HEK293 (cell line): ENCODE data around the gene MTMR4.
A peak's percentile ranks its signal among the peaks of the same experiment; 100 is the strongest.

ENCODE experiments used
- CTCF ChIA-PET: fragments of 350-600 bp; formaldehyde crosslinking; extraction: SDS; loops from one replicate; lab custom pipeline; 2021; ENCODE audit warnings: antibody characterized with exemption; lab: Yijun Ruan, JAX
- POLR2A ChIA-PET: fragments of 300-600 bp; formaldehyde crosslinking; extraction: SDS; loops from one replicate; lab custom pipeline; 2020; ENCODE audit warnings: antibody characterized with exemption, inconsistent platforms; lab: Yijun Ruan, JAX
- H3K27ac ChIP-seq: fragments of 200-500 bp; sonication (Bioruptor generic); 2 replicates; pipeline ENCODE4 v1.5.1; 2014; ENCODE audit warnings: low read depth, low read length, control low read depth, inconsistent platforms; ENCODE audit errors: extremely low read depth
- H3K36me3 ChIP-seq, 2 experiments: fragments of 200-500 bp in 1 of 2; sonication (Bioruptor generic) in 1 of 2; 1 replicate in 1 of 2; 2 replicates in 1 of 2; pipeline ENCODE4 v1.5.1; 2014 to 2017; ENCODE audit warnings: inconsistent platforms in 2 of 2, low read length in 2 of 2; ENCODE audit not compliant: control insufficient read depth in 2 of 2, insufficient read depth in 1 of 2
- H3K4me1 ChIP-seq: fragments of 200-500 bp; sonication (Bioruptor generic); 2 replicates; pipeline ENCODE4 v1.5.1; 2014; ENCODE audit warnings: mild to moderate bottlenecking, low read length, inconsistent platforms; ENCODE audit not compliant: control insufficient read depth, insufficient read depth
- H3K4me3 ChIP-seq: 2 replicates; pipeline ENCODE4 v1.5.1; 2011; ENCODE audit warnings: low read depth, mild to moderate bottlenecking, control low read depth, low read length, moderate library complexity
- H3K9me3 ChIP-seq: fragments of 200-500 bp; sonication (Bioruptor generic); 2 replicates; pipeline ENCODE4 v1.5.1; 2014; ENCODE audit warnings: low read depth, low read length, inconsistent platforms; ENCODE audit not compliant: control insufficient read depth, insufficient read depth
- GLI4 ChIP-seq: fragments of 450-650 bp; formaldehyde crosslinking; IDR thresholded peaks from 2 replicates; pipeline ENCODE4 v1.5.1; 2016; ENCODE audit warnings: missing biosample characterization, missing genetic modification characterization
- GLIS1 ChIP-seq: fragments of 450-650 bp; formaldehyde crosslinking; IDR thresholded peaks from 2 replicates; pipeline ENCODE4 v1.5.1; 2016; ENCODE audit warnings: missing biosample characterization, missing genetic modification characterization
- HOXD13 ChIP-seq: sonication (generic); formaldehyde crosslinking; IDR thresholded peaks from 2 replicates; pipeline ENCODE4 v1.8.0; 2022; ENCODE audit warnings: missing genetic modification reagents, borderline replicate concordance
- KLF9 ChIP-seq: fragments of 450-650 bp; formaldehyde crosslinking; IDR thresholded peaks from 2 replicates; pipeline ENCODE4 v1.5.1; 2016; ENCODE audit warnings: missing biosample characterization, missing genetic modification characterization, low read depth
- MEIS1 ChIP-seq: sonication (generic); formaldehyde crosslinking; IDR thresholded peaks from 2 replicates; pipeline ENCODE4 v1.8.1; 2022; ENCODE audit warnings: missing genetic modification reagents, mild to moderate bottlenecking, borderline replicate concordance
- SCRT1 ChIP-seq: fragments of 450-650 bp; formaldehyde crosslinking; IDR thresholded peaks from 2 replicates; pipeline ENCODE4 v1.5.1; 2016; ENCODE audit warnings: missing biosample characterization, missing genetic modification characterization, borderline replicate concordance
- ZBTB10 ChIP-seq: fragments of 450-650 bp; formaldehyde crosslinking; IDR thresholded peaks from 2 replicates; pipeline ENCODE4 v1.5.1; 2016; ENCODE audit warnings: missing biosample characterization, missing genetic modification characterization
- ZFP41 ChIP-seq: fragments of 450-650 bp; formaldehyde crosslinking; IDR thresholded peaks from 2 replicates; pipeline ENCODE4 v1.5.1; 2016; ENCODE audit warnings: missing biosample characterization, missing genetic modification characterization, borderline replicate concordance
- ZNF140 ChIP-seq: fragments of 450-650 bp; formaldehyde crosslinking; IDR thresholded peaks from 2 replicates; pipeline ENCODE4 v1.5.1; 2016; ENCODE audit warnings: missing biosample characterization, missing genetic modification characterization
- ZNF155 ChIP-seq: fragments of 450-650 bp; formaldehyde crosslinking; IDR thresholded peaks from 2 replicates; pipeline ENCODE4 v1.5.1; 2016; ENCODE audit warnings: missing biosample characterization, missing genetic modification characterization
- ZNF18 ChIP-seq: fragments of 450-650 bp; formaldehyde crosslinking; IDR thresholded peaks from 2 replicates; pipeline ENCODE4 v1.5.1; 2016; ENCODE audit warnings: missing biosample characterization, missing genetic modification characterization
- ZNF335 ChIP-seq: fragments of 450-650 bp; formaldehyde crosslinking; conservative IDR thresholded peaks from 2 replicates; pipeline ENCODE4 v1.5.1; 2016; ENCODE audit warnings: missing biosample characterization, missing genetic modification characterization
- ZNF341 ChIP-seq: fragments of 450-650 bp; formaldehyde crosslinking; IDR thresholded peaks from 2 replicates; pipeline ENCODE4; 2016; ENCODE audit warnings: low read depth, missing biosample characterization, missing genetic modification characterization
- ZNF394 ChIP-seq: fragments of 450-650 bp; formaldehyde crosslinking; IDR thresholded peaks from 2 replicates; pipeline ENCODE4 v1.5.1; 2016; ENCODE audit warnings: missing biosample characterization, missing genetic modification characterization, mild to moderate bottlenecking, moderate library complexity, borderline replicate concordance
- ZNF514 ChIP-seq: fragments of 450-650 bp; formaldehyde crosslinking; IDR thresholded peaks from 2 replicates; pipeline ENCODE4 v1.5.1; 2016; ENCODE audit warnings: missing biosample characterization, missing genetic modification characterization
- ZNF530 ChIP-seq: fragments of 450-650 bp; formaldehyde crosslinking; IDR thresholded peaks from 2 replicates; pipeline ENCODE4 v1.5.1; 2016; ENCODE audit warnings: low read depth, missing biosample characterization, missing genetic modification characterization
- ZNF571 ChIP-seq: fragments of 450-650 bp; formaldehyde crosslinking; IDR thresholded peaks from 2 replicates; pipeline ENCODE4 v1.5.0; 2017; ENCODE audit warnings: missing biosample characterization, missing genetic modification characterization
- ZNF600 ChIP-seq: fragments of 450-650 bp; formaldehyde crosslinking; IDR thresholded peaks from 2 replicates; pipeline ENCODE4 v1.5.1; 2016; ENCODE audit warnings: missing biosample characterization, missing genetic modification characterization
- ZNF692 ChIP-seq: fragments of 450-650 bp; formaldehyde crosslinking; IDR thresholded peaks from 2 replicates; pipeline ENCODE4 v1.5.1; 2016; ENCODE audit warnings: missing biosample characterization, missing genetic modification characterization
- ZXDB ChIP-seq: fragments of 450-650 bp; formaldehyde crosslinking; IDR thresholded peaks from 2 replicates; pipeline ENCODE4 v1.5.1; 2016; ENCODE audit warnings: missing biosample characterization, missing genetic modification characterization
- TF ChIP-seq, protein P1 (sequence below): fragments of 450-650 bp; formaldehyde crosslinking; IDR thresholded peaks from 2 replicates; pipeline ENCODE4 v1.5.1; 2016; ENCODE audit warnings: missing biosample characterization, missing genetic modification characterization

MTMR4 gene

GRCh38 chr17:58513965-58514769 lies at the start of gene MTMR4 (continued):
- TF ChIP-seq ZNF335: peak; percentile 88
- TF ChIP-seq, protein P1, sequence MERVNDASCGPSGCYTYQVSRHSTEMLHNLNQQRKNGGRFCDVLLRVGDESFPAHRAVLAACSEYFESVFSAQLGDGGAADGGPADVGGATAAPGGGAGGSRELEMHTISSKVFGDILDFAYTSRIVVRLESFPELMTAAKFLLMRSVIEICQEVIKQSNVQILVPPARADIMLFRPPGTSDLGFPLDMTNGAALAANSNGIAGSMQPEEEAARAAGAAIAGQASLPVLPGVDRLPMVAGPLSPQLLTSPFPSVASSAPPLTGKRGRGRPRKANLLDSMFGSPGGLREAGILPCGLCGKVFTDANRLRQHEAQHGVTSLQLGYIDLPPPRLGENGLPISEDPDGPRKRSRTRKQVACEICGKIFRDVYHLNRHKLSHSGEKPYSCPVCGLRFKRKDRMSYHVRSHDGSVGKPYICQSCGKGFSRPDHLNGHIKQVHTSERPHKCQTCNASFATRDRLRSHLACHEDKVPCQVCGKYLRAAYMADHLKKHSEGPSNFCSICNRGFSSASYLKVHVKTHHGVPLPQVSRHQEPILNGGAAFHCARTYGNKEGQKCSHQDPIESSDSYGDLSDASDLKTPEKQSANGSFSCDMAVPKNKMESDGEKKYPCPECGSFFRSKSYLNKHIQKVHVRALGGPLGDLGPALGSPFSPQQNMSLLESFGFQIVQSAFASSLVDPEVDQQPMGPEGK (tag by site-specific recombination): peak; percentile 54; the same call in 1 of the 2 replicates
- TF ChIP-seq ZFP41: no peak
- TF ChIP-seq ZXDB (tag by site-specific recombination): peak; percentile 53; the same call in 1 of the 2 replicates
- TF ChIP-seq KLF9: peak; percentile 88

DNA sequence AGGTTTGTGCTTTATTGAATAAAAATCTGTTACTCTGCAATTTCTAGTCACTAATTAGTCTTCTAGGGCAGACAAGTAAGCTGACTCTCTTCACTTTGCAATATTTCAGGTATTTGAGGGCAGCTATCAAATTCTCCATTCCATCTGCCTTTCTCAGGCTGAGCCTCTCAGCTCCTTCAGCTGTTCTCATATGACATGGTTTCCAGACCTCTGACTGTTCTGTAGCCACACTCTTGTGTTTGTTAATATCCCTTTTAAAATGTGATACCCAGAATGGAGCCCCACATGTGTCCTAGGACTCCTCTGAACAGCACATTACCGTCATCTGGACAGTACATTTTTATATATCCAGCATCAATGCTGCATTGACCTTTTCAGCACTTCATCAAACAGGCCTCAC lies 46.1 kb upstream of the MTMR4 start:
- POLR2A ChIA-PET: interaction anchor here (0.6 kb wide), 1 partner anchor 119 kb away, joined by 3 read pairs; no protein-coding TSS in a partner anchor
- no peaks in the 10 kb centered on the region for H3K36me3 ChIP-seq
- CTCF ChIA-PET: interaction anchor here (0.6 to 3.9 kb wide), 6 partner anchors 15 to 444 kb away, joined by 3 to 15 read pairs (median 4); no protein-coding TSS in a partner anchor
- no peak overlapping the region for H3K27ac ChIP-seq
- H3K4me1 ChIP-seq: no peaks in the 10 kb centered on the region; the same call in 1 of the 2 replicates
- no peaks in the 10 kb centered on the region for H3K9me3 ChIP-seq
- TF ChIP-seq SCRT1 (tag by site-specific recombination) (no peak), ZNF394 (no peak), ZNF341 (tag by site-specific recombination) (no peak), ZNF514 (tag by site-specific recombination) (no peak), ZNF571 (tag by site-specific recombination) (no peak), ZNF530 (tag by site-specific recombination) (no peak), ZBTB10 (tag by site-specific recombination) (no peak), ZNF18 (tag by site-specific recombination) (no peak), ZNF140 (tag by site-specific recombination) (no peak), GLIS1 (tag by site-specific recombination) (no peak), ZNF600 (tag by site-specific recombination) (no peak), MEIS1 (CRISPR knock-in tag) (no peak), ZNF155 (tag by site-specific recombination) (no peak), HOXD13 (CRISPR knock-in tag) (no peak), ZNF692 (tag by site-specific recombination) (no peak), GLI4 (tag by site-specific recombination) (no peak)
- no peak overlapping the region for H3K4me3 ChIP-seq
